K562 (cell line): ENCODE measurements around the gene CHPF2. TPM values are rescaled to one million over a fixed set of nuclear protein-coding genes. Genes with fewer than 3 reads are reported as not detected.

Source experiments
- ATAC-seq: fragments of 200-7000 bp; cut with Tn5 transposase; 3 replicates; pipeline ENCODE4 v1.9.1; 2020; ENCODE audit warnings: moderate library complexity
- BruUV-seq: library from RNA; stranded (reverse); fragments of 400-500 nt; replicated peaks from 2 replicates; lab custom pipeline; 2021; lab: Mats Ljungman, UMichigan
- CTCF ChIA-PET: fragments of 300-600 bp; formaldehyde crosslinking; extraction: SDS; loops from one replicate; lab custom pipeline; 2021; ENCODE audit warnings: low intra/inter-chr PET ratio; lab: Yijun Ruan, JAX
- POLR2A ChIA-PET: fragments of 300-600, 350-650 bp; sonication (Branson Sonifier 250); formaldehyde crosslinking; extraction: SDS; loops from one replicate; lab custom pipeline; 2021; ENCODE audit warnings: antibody characterized with exemption, inconsistent platforms; lab: Yijun Ruan, JAX
- DNase-seq, 4 experiments: peaks; one replicate each; pipeline versions ENCODE4 v3.0.0 to v3.0.0-alpha.2; 2011 to 2018; ENCODE audit warnings: low spot score in 3 of 4, mixed read lengths in 3 of 4; ENCODE audit errors: extremely low read depth in 1 of 4
- FAIRE-seq: peaks from 2 replicates; lab custom pipeline; 2011; peaks lifted over from hg19 to GRCh38; lab: Jason Lieb, UNC
- H2AFZ ChIP-seq: 2 replicates; pipeline ENCODE4 v1.6.0; 2011; ENCODE audit warnings: low read depth, low read length, control low read depth, inconsistent platforms
- H3K27ac ChIP-seq: fragments of 200-600 bp; 3 replicates; pipeline ENCODE4 v1.8.0; 2011; ENCODE audit warnings: low read depth, mild to moderate bottlenecking, control low read depth, inconsistent platforms, low read length, moderate library complexity, mixed read lengths; ENCODE audit errors: extremely low read depth
- H3K27me3 ChIP-seq, 2 experiments: fragments of 300-600 bp in 1 of 2; 2 replicates in 1 of 2; 3 replicates in 1 of 2; pipeline versions ENCODE4 v1.6.0 to v1.8.0; 2011; ENCODE audit warnings: inconsistent platforms in 2 of 2, low read length in 2 of 2, mild to moderate bottlenecking in 1 of 2, mixed read lengths in 1 of 2, moderate library complexity in 1 of 2; ENCODE audit not compliant: control insufficient read depth in 2 of 2, insufficient read depth in 2 of 2
- H3K36me3 ChIP-seq: fragments of 300-600 bp; 3 replicates; pipeline ENCODE4 v1.8.0; 2011; ENCODE audit warnings: mild to moderate bottlenecking, low read length, inconsistent platforms; ENCODE audit not compliant: control insufficient read depth, insufficient read depth
- H3K4me1 ChIP-seq, 2 experiments: fragments of 200-600 bp in 1 of 2; replicated peaks in 1 of 2; 2 replicates in 1 of 2; 3 replicates in 1 of 2; pipeline versions ENCODE4 v1.5.1 to v1.8.0; 2011; ENCODE audit warnings: inconsistent platforms in 2 of 2, low read length in 2 of 2, mild to moderate bottlenecking in 1 of 2, mixed read lengths in 1 of 2, moderate library complexity in 1 of 2; ENCODE audit not compliant: control insufficient read depth in 2 of 2, insufficient read depth in 2 of 2
- H3K4me2 ChIP-seq: 2 replicates; pipeline ENCODE4 v1.6.1; 2011; ENCODE audit warnings: low read length, control low read depth, inconsistent platforms, mixed read lengths; ENCODE audit not compliant: insufficient read depth
- H3K4me3 ChIP-seq: fragments of 200-600 bp; sonication (generic), shearing (Covaris generic); 2 replicates; pipeline ENCODE4 v1.5.1; 2016; ENCODE audit warnings: control low read depth, inconsistent platforms
- H3K79me2 ChIP-seq: fragments of 200-600 bp; 3 replicates; pipeline ENCODE4 v1.8.0; 2011; ENCODE audit warnings: low read length, inconsistent platforms; ENCODE audit not compliant: control insufficient read depth, insufficient read depth
- H3K9ac ChIP-seq, 2 experiments: 2 replicates each; pipeline versions ENCODE4 v1.6.0 to v1.6.1; 2011; ENCODE audit warnings: low read depth in 2 of 2, low read length in 2 of 2, control low read depth in 1 of 2, inconsistent platforms in 1 of 2, mild to moderate bottlenecking in 1 of 2, mixed read lengths in 1 of 2; ENCODE audit not compliant: insufficient read depth in 1 of 2
- H3K9me1 ChIP-seq: one replicate; pipeline ENCODE4 v1.6.0; 2011; ENCODE audit warnings: inconsistent platforms, mild to moderate bottlenecking, low read length, moderate library complexity; ENCODE audit not compliant: control insufficient read depth, insufficient read depth
- H3K9me3 ChIP-seq: replicated peaks from 2 replicates; pipeline ENCODE4 v1.5.1; 2011; ENCODE audit warnings: low read depth, low read length, inconsistent platforms; ENCODE audit not compliant: control insufficient read depth, insufficient read depth
- H4K20me1 ChIP-seq: replicated peaks from 2 replicates; pipeline ENCODE4 v1.6.1; 2011; ENCODE audit warnings: low read length, inconsistent platforms, mixed read lengths; ENCODE audit not compliant: control insufficient read depth, insufficient read depth
- ARNT ChIP-seq, 2 experiments: fragments of 450-650 bp; IDR thresholded peaks; 2 replicates each; pipeline ENCODE4 v1.6.1; 2016; ENCODE audit warnings: mild to moderate bottlenecking in 1 of 2
- CEBPB ChIP-seq: fragments of 450-650 bp; IDR thresholded peaks from 2 replicates; pipeline ENCODE4 v1.6.1; 2016; ENCODE audit warnings: missing genetic modification characterization, missing compliant biosample characterization
- CEBPG ChIP-seq, 3 experiments: fragments of 200-800 bp in 1 of 3; sonication (Bioruptor generic) in 1 of 3; sonication (generic) in 1 of 3; formaldehyde crosslinking in 1 of 3; IDR thresholded peaks in 2 of 3; conservative IDR thresholded peaks in 1 of 3; 2 replicates each; pipeline versions ENCODE4 v1.6.1 to v1.8.0; 2016 to 2022; ENCODE audit warnings: missing compliant biosample characterization in 2 of 3, missing genetic modification characterization in 2 of 3, mild to moderate bottlenecking in 1 of 3, missing genetic modification reagents in 1 of 3
- CTBP1 ChIP-seq: fragments of 450-650 bp; IDR thresholded peaks from 2 replicates; pipeline ENCODE4 v1.6.1; 2016; ENCODE audit warnings: borderline replicate concordance
- ERF ChIP-seq: fragments of 450-650 bp; formaldehyde crosslinking; IDR thresholded peaks from 2 replicates; pipeline ENCODE4 v1.4.0; 2020; ENCODE audit warnings: mild to moderate bottlenecking, mixed read lengths
- ETS2 ChIP-seq: IDR thresholded peaks from 2 replicates; pipeline ENCODE4 v1.6.1; 2016; ENCODE audit warnings: borderline replicate concordance, missing genetic modification characterization, mild to moderate bottlenecking, moderate library complexity, missing compliant biosample characterization; ENCODE audit not compliant: poor library complexity, severe bottlenecking
- GABPA ChIP-seq: fragments of 200-800 bp; sonication (Bioruptor generic); conservative IDR thresholded peaks from 2 replicates; pipeline ENCODE4 v1.6.1; 2016; ENCODE audit warnings: low read depth, missing genetic modification characterization, missing compliant biosample characterization
- HNRNPH1 ChIP-seq: fragments of 200-400 bp; formaldehyde crosslinking; optimal IDR thresholded peaks from 2 replicates; pipeline ENCODE3; 2017; ENCODE audit warnings: low read depth, mild to moderate bottlenecking, low read length, moderate library complexity
- NBN ChIP-seq: fragments of 450-650 bp; IDR thresholded peaks from 2 replicates; pipeline ENCODE4 v1.6.1; 2016; ENCODE audit warnings: low read depth, mild to moderate bottlenecking
- NCOA4 ChIP-seq: fragments of 450-650 bp; IDR thresholded peaks from 2 replicates; pipeline ENCODE4 v1.6.1; 2018; ENCODE audit warnings: mild to moderate bottlenecking; ENCODE audit not compliant: partially characterized antibody
- NELFE ChIP-seq: IDR thresholded peaks from 2 replicates; pipeline ENCODE4 v1.6.1; 2011; ENCODE audit warnings: mild to moderate bottlenecking; ENCODE audit not compliant: insufficient read depth, insufficient read length
- NFIX ChIP-seq: fragments of 250-450 bp; sonication (Bioruptor Pico); IDR thresholded peaks from 2 replicates; pipeline ENCODE4 v1.4.0; 2020; ENCODE audit warnings: low read depth, mild to moderate bottlenecking, moderate library complexity
- NR4A1 ChIP-seq, 2 experiments: fragments of 250-450 bp in 1 of 2; fragments of 450-650 bp in 1 of 2; sonication (Bioruptor Pico) in 1 of 2; IDR thresholded peaks; 2 replicates each; pipeline versions ENCODE4 v1.4.0 to v1.6.1; 2016 to 2020; ENCODE audit warnings: mild to moderate bottlenecking in 2 of 2, missing compliant biosample characterization in 1 of 2, missing genetic modification characterization in 1 of 2, moderate library complexity in 1 of 2
- PBX2 ChIP-seq, 2 experiments: IDR thresholded peaks in 1 of 2; conservative IDR thresholded peaks in 1 of 2; 2 replicates each; pipeline ENCODE4 v1.6.1; 2016; ENCODE audit warnings: low read depth in 2 of 2, mild to moderate bottlenecking in 1 of 2, missing compliant biosample characterization in 1 of 2, missing genetic modification characterization in 1 of 2, moderate library complexity in 1 of 2
- SIN3A ChIP-seq, 2 experiments: fragments of 150-350 bp in 1 of 2; IDR thresholded peaks; 2 replicates each; pipeline ENCODE4 v1.6.1; 2011 to 2016; ENCODE audit warnings: borderline replicate concordance in 2 of 2, low read depth in 2 of 2, low read length in 2 of 2, mild to moderate bottlenecking in 2 of 2, moderate library complexity in 2 of 2; ENCODE audit not compliant: control insufficient read depth in 1 of 2
- TCFL5 ChIP-seq: fragments of 250-450 bp; sonication (Bioruptor Pico); conservative IDR thresholded peaks from 2 replicates; pipeline ENCODE4 v1.6.1; 2021; ENCODE audit warnings: mild to moderate bottlenecking, moderate library complexity, matching md5 sums
- TRIM24 ChIP-seq, 2 experiments: fragments of 450-650 bp; IDR thresholded peaks; 2 replicates each; pipeline ENCODE4 v1.6.1; 2016
- ZBTB7A ChIP-seq: IDR thresholded peaks from 2 replicates; pipeline ENCODE4 v1.6.1; 2011; ENCODE audit warnings: low read depth, mild to moderate bottlenecking, low read length, moderate library complexity, borderline replicate concordance; ENCODE audit not compliant: control insufficient read depth
- ZNF324 ChIP-seq: fragments of 250-450 bp; sonication (Bioruptor Pico); IDR thresholded peaks from 2 replicates; pipeline ENCODE4 v1.4.0; 2020; ENCODE audit warnings: mild to moderate bottlenecking
- WGBS: fragments of 100-300 bp; shearing (Covaris generic); methylation state at CpG from one replicate; pipeline ENCODE4 v1.1.6; 2016; ENCODE audit warnings: low coverage, mixed read lengths; ENCODE audit not compliant: insufficient coverage; ENCODE audit errors: missing lambda C conversion rate; 5-methylcytosine and 5-hydroxymethylcytosine counted together
- in situ Hi-C: fragments of 300-500 bp; cut with MboI; formaldehyde crosslinking; loops from 4 replicates; pipeline ENCODE4 v1.15.0; 2018; ENCODE audit warnings: inconsistent platforms, mixed read lengths
- intact Hi-C: fragments of 100-400 bp; cut with micrococcal nuclease; formaldehyde crosslinking; loops from 2 replicates; pipeline ENCODE4 v1.14.2; 2022
- polyA plus RNA-seq, 8 experiments: library from polyadenylated mRNA; depleted of rRNA in 4 of 8; stranded (reverse) in 5 of 8; unstranded in 3 of 8; fragments of >200 nt; fragmentation: Nextera tagmentation in 2 of 8; fragmentation: Illumina TruSeq in 1 of 8; extraction: Ambion mirVana in 2 of 8; extraction: Trizol in 1 of 8; gene quantifications; 2 replicates each; pipeline versions ENCODE4 v1.2.1 to v1.2.3, GENCODE V29; 2011 to 2014; ENCODE audit warnings: inconsistent platforms in 1 of 8, missing spikeins in 1 of 8
- total RNA-seq, 7 experiments: library from RNA; depleted of rRNA in 6 of 7; stranded (reverse); fragments of >200 nt in 6 of 7; fragmentation: Illumina TruSeq in 2 of 7; extraction: Trizol in 2 of 7; gene quantifications; 2 replicates each; pipeline versions ENCODE4 v1.2.1 to v1.2.3, GENCODE V29; 2011 to 2021; ENCODE audit warnings: low replicate concordance in 1 of 7

The CHPF2 gene
- total and polyA plus RNA-seq, 9 of the 15 experiments (the other 6 are each of a cell fraction or from before 2014, with no cell fraction given) = 0.08 to 32.8 (median 10.5) TPM

GRCh38 chr7:151225948-151226510 lies 6.3 kb upstream of the CHPF2 start:
- H4K20me1 ChIP-seq = no peaks in the 10 kb centered on the region
- TF ChIP-seq NR4A1 (CRISPR knock-in tag; IDR thresholded peaks at IDR 0.05) (no peak), NR4A1 (tag; IDR thresholded peaks at IDR 0.05) (no peak), NCOA4 (no peak), SIN3A (IDR thresholded peaks at IDR 0.05; ENCODE audit: borderline replicate concordance in 2 of 2, control insufficient read depth in 1 of 2, low read depth in 2 of 2, low read length in 2 of 2) (peak in 1 of 2 experiments; percentile 35; a peak in 1 of 4 replicates), ETS2 (tag) (no peak), NBN (no peak), ARNT (IDR thresholded peaks at IDR 0.05) (no peak), ERF (CRISPR knock-in tag) (no peak), ZBTB7A (0 out of 2 replicates have a peak, but pooled peaks have one; percentile 12), PBX2 (CRISPR knock-in tag; IDR thresholded peaks at IDR 0.05; ENCODE audit: low read depth) (no peak), PBX2 (tag; conservative IDR thresholded peaks at IDR 0.05; ENCODE audit: low read depth) (no peak), CEBPG (CRISPR knock-in tag; IDR thresholded peaks at IDR 0.05) (peak; percentile 40; the same call in 1 of the 2 replicates), CEBPG (tag; conservative IDR thresholded peaks at IDR 0.05 in 1 of 2, IDR thresholded peaks at IDR 0.05 in 1 of 2) (peak in 1 of 2 experiments; percentile 70; a peak in 2 of 4 replicates), CEBPB (peak; percentile 88), CTBP1 (no peak), HNRNPH1 (no peak), NELFE (no peak), GABPA (tag) (no peak), TRIM24 (IDR thresholded peaks at IDR 0.05) (no peak), ZNF324 (CRISPR knock-in tag) (no peak), TCFL5 (CRISPR knock-in tag) (no peak), NFIX (no peak)

More at GRCh38 chr7:151225948-151226510, 6.3 kb upstream of the CHPF2 start:
- H3K4me1 ChIP-seq = peaks cover 20 to 22% of the 10 kb centered on the region in 2 experiments; a peak in 4 of 5 replicates
- intact Hi-C loops (loop anchor here (2.0 kb wide), 2 partner anchors 19 to 197 kb away; partner anchors contain the start of gene ABCB8), in situ Hi-C loops (no loop called here)
- BruUV-seq = no TSS peak
- peak overlapping the region; percentile 89 to 97 for H3K9ac ChIP-seq
- CTCF ChIA-PET = interaction anchor here (0.7 kb wide), 1 partner anchor 22 kb away, joined by 3 read pairs; no protein-coding TSS in a partner anchor
- H3K36me3 ChIP-seq = peaks cover 51% of the 10 kb centered on the region
- peaks cover 23% of the 10 kb centered on the region for H3K79me2 ChIP-seq
- peak overlapping the region; percentile 67; the same call in 2 of the 3 replicates for H3K27ac ChIP-seq
- WGBS = 46% methylated on average over 8 of the region's 8 CpGs
- DNase-seq = no peak
- no peak for FAIRE-seq
- H3K9me3 ChIP-seq = no peaks in the 10 kb centered on the region
- H3K4me2 ChIP-seq = peak overlapping the region; percentile 92
- ATAC-seq = no peak
- H2AFZ ChIP-seq = no peak overlapping the region
- H3K9me1 ChIP-seq = peaks cover 6% of the 10 kb centered on the region
- H3K27me3 ChIP-seq = no peaks in the 10 kb centered on the region
- POLR2A ChIA-PET = interaction anchor here (0.9 to 3.6 kb wide), 6 partner anchors 8 to 165 kb away, joined by 3 to 36 read pairs (median 4); no protein-coding TSS in a partner anchor
- peak overlapping the region; percentile 82 for H3K4me3 ChIP-seq
